ENCODE data around the gene PCDH9.
"Not testable (repeated sequence)": the region's sequence is repeated elsewhere in the genome, so short reads cannot be mapped to it uniquely, and the experiment has no call there.

The PCDH9 gene

GRCh38 chr13:67122251-67122650, 107.9 kb downstream of the PCDH9 start:
- DNase-seq, result no peak

GRCh38 chr13:67120872-67121531, 109.1 kb downstream of the PCDH9 start:
- no peak for DNase-seq

GRCh38 chr13:67119481-67119894, 110.6 kb downstream of the PCDH9 start:
- DNase-seq, result no peak

GRCh38 chr13:67118277-67118676, 111.9 kb downstream of the PCDH9 start:
- no peak for DNase-seq

GRCh38 chr13:67117010-67117550, 113.1 kb downstream of the PCDH9 start:
- DNase-seq, result no peak

- DNase-seq, result no peak
These were observed 122.2 kb downstream of the PCDH9 start for GRCh38 chr13:67107979-67108378.

- no peak for DNase-seq
These were observed 123.6 kb downstream of the PCDH9 start for GRCh38 chr13:67106502-67107057.

GRCh38 chr13:67101730-67102467, 128.2 kb downstream of the PCDH9 start:
- no peak for DNase-seq

GRCh38 chr13:67100730-67101129, 129.4 kb downstream of the PCDH9 start:
- DNase-seq, result no peak

GRCh38 chr13:67099494-67099893, 130.6 kb downstream of the PCDH9 start:
- DNase-seq, result no peak

- DNase-seq, result no peak
These were observed 132.2 kb downstream of the PCDH9 start for GRCh38 chr13:67097892-67098452.

GRCh38 chr13:67096893-67097292, 133.2 kb downstream of the PCDH9 start:
- not testable (repeated sequence) for DNase-seq

GRCh38 chr13:67096418-67096817, 133.7 kb downstream of the PCDH9 start:
- DNase-seq, result no peak

- no peak for DNase-seq
These were observed 134.5 kb downstream of the PCDH9 start for GRCh38 chr13:67095621-67096020.

- DNase-seq, result no peak
These were observed 135.2 kb downstream of the PCDH9 start for GRCh38 chr13:67094952-67095351.

- DNase-seq, result no peak
These were observed 136.1 kb downstream of the PCDH9 start for GRCh38 chr13:67094078-67094477.

GRCh38 chr13:67091603-67092002, 138.5 kb downstream of the PCDH9 start:
- no peak for DNase-seq

- DNase-seq, result no peak
These were observed 139.3 kb downstream of the PCDH9 start for GRCh38 chr13:67090856-67091255.

- no peak for DNase-seq
These were observed 142.6 kb downstream of the PCDH9 start for GRCh38 chr13:67087527-67087926.

GRCh38 chr13:67086260-67086659, 143.9 kb downstream of the PCDH9 start:
- no peak for DNase-seq

GRCh38 chr13:67084066-67084465, 146.1 kb downstream of the PCDH9 start:
- no peak for DNase-seq

- no peak for DNase-seq
These were observed 146.6 kb downstream of the PCDH9 start for GRCh38 chr13:67083519-67083918.

- DNase-seq, result no peak
These were observed 149.8 kb downstream of the PCDH9 start for GRCh38 chr13:67080351-67080750.

GRCh38 chr13:67078062-67078461, 152.1 kb downstream of the PCDH9 start:
- DNase-seq, result no peak

Measured in activated gamma-delta T cell (primary cell).